HG02884 (cell line): ENCODE data around the gene GRIK3.

Experiments
- ATAC-seq: cut with Tn5 transposase; IDR thresholded peaks from one replicate; pipeline ENCODE4 v1.9.1; 2021; ENCODE audit warnings: mild to moderate bottlenecking, moderate library complexity; ENCODE audit not compliant: unreplicated experiment

The GRIK3 gene

DNA sequence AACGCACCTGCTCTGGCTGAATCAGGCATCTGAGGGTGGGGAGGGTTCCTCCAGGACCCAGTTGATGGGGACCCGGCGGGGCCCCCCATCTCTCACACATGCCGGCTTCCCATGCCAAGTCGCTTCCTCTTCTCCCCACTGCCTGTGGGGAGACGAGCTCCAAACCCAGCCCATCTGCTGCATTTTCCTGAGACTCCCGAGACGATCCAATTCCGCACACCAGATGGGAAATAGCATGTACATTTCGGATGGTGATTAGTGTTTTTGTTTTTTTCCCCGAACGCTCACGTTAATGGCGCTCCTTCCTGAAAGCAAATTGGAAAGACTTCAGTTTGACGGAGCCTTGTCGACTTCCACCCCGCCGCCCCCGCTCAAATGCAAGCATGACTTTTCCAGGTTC lies 13.2 kb upstream of the GRIK3 start:
- ATAC-seq = no peak

DNA sequence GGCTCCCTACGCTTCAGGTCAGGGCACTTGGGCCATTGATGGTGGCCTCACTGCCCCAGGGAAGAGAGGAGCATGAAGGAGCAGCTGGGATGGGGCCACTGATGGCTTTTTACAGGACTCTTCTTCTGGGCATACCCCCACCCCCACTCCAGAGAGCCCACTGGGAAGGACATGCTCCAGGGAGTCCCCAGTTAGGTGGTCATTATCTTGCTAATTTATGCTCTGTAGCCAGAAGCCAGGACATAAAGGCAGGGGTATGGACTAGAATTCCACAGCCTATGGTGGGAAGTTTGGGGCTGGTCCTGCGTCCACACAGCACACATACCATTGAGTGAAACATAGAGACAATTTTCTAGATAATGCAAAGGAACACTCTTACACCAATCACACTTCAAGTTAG lies 8.8 kb upstream of the GRIK3 start:
- ATAC-seq = no peak

DNA sequence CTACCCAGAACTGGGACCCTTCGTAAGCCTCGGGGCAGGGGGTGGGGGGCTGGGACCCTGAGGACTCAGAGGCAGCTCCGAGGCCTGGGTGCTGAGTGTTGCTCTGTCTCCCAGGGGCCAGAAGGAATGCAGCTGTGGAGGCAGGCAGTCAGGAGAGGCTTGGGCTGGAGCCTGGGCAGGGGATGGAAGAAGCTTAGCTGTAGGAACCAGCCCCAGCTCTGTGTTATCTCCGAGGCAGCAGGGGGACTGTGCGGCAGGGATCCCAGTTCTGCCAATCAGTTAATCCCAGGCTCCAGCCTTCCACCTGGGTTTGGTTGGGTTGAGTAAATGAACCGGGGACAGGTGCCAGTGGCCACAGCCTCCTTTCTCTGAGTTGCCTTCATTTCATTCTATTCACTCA lies 8.2 kb upstream of the GRIK3 start:
- no peak for ATAC-seq

DNA sequence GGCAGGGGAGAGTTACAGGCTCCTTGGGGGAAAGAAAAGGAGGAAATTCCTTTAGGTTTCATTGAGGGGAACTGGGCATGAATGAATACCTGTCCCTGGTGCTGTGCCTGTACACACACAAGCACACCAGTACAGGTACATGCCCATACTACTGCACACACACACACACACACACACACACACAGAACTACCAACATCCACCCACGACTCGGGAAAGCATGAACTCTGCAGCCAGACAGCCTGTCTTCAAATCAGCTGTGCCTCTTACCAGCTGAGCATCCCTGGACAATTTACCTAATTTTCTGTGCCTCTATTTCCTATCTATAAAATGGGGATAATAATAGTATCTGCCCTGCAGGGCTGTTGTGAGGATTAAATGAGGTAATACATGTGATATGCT lies 7.2 kb upstream of the GRIK3 start:
- ATAC-seq = no peak

DNA sequence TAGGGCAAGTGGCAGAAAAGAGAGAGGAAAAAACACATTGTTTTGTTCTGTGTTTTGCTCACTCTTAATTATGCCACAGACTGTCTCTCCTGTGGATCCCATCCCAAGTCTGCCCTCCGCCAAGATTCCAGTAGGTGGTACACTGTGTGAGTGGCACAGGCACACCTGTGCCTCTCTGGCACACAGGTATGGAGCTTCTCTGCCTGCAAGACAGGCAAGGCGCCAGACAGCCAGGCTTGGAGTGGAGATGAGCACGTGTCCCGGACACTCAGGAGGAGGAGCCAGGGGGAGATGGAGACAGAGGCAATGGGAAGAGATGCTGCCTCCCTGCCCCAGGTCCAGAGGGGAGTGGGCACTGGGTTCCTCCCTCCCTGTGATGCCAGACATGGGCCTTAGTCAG lies 6.5 kb upstream of the GRIK3 start:
- no peak for ATAC-seq

DNA sequence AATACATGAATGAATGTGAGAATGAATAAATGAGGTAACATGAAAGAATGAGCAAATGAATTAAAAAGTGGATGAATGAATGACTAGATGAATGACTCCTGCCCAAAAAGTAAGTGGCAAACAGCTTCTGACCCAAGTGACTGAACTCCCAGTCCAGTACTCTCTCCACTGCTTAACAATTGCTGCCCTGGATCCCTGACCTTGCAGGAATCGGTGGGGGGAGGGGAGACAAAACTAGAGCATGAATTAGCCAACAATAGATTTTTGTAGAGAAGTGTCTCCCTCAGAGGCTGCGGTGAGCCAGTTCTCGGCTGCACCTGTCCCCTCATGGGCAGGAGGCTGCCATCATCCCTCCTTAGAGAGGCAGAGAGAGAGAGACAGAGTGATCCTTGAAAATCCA lies 5.9 kb upstream of the GRIK3 start:
- ATAC-seq = no peak

DNA sequence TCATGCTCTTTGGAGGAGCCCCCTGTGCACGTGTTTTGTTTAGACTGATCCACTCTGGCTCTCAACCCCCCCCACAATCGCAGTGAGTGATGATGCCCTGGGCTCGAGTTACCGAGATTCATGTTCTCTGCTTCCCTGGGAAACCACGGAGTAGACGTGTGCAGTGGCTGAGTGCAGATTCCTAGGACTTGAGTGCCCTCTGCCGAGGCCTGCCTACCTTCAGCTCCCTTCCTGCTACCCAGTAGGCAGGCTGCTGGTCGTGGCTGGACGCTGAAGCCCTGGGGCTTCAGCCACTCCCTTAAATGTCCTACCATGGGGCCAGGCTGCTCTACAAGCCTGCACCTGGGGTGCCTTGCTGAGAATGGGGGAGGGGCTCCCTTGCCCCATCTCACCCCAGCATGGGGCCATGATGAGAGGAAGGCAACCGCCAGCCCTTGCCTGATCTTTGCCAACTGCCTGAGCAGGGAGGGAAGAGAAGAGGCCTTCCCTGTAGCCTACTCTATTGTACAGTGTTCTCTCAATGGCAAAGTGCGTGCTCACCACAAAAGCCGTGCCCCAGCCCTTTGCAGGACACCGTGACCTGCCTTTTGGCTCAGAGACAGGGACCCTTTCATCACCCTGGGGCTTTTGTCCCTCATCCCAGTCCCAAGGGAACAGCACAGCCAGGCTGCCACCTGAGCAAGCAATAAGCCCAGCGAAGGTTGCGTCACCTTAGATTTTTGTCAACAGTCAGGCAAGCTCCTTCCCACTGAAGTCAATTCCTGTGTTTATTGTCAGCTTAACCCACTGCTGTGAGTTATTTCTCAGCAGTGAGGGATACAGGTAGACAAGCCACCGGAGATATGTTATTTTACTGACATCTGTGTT lies 4.1 kb upstream of the GRIK3 start:
- no peak for ATAC-seq

DNA sequence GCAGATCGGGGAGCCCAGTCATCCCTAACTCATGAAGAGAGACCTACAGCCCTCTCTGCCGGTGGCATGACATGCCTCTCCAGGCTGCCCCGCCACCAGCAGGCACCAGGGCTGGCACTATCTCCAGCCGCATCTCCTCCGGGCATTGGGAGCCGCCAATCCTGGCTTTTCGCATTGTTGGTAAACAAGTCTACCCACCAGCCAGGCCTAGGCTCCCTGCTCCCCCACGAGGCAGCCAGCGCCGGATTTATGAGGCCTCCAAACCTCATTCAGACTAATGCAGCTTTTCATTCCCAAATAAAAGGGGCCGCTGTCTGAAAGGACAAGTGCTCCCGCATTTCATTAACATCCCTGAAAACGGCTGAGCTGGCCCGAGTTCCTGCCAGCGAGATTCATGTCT lies 3.4 kb upstream of the GRIK3 start:
- ATAC-seq = no peak

DNA sequence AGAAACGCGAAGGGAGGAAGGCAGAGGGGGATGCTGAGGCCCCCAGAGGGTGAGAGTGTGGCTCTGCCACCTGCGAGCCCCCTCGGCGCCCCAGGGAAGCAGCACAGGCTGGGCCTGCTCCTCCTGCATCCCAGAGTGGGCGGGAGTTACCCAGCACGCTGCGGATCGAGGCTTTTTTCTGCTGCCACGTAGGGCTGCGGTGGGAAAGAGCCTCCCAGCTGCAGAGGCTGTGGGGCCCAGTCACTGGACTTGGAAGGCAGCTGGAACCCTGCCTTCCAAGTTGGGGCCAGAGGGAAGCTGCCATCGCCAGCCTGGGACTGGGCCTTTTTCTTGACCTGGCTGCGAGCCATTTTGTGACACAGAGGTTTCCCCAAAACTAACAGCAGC lies 2.3 kb upstream of the GRIK3 start:
- ATAC-seq = no peak

DNA sequence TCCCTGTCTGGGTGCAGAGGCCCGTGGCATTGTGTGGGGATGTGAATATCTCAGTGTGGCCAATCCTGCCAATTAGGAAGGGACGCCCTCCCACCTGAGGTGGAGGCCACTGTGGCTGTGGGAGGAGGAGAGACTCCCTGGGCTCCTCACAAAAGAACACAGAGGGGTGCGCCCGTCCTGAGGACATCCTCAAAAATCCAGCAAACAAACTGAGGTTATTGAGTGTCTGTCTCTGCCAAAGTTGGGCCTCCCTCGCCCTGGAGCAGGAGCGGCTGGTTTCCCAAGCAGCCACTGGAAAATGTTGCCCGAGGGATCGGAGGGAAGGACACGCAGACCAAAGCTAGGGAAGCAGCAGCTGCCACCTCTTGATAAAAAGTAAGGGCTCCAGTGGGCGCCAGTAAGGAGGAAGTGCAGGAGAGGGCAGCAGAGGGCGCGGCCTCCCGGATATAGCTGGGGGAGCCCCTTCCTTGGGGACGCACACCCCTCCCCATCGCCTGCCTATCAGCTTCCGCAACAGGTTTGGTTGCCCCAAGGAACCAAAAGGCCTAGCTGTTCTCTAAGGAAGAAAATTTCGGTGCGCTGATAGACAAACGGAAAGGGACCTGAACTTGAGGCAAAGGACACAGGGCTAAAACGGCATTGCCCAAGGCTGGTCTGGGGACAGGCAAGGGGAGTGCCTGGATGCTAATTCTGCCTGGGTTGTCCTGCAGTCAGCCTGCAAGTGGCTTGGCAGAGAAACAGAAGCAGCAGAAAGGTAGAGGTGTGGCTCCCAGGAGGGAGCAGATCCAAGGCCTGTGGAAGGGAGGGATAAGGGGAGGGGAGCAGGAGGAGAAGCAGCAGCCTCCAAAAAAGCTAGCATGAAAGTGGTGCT lies 1.7 kb upstream of the GRIK3 start:
- ATAC-seq = no peak

DNA sequence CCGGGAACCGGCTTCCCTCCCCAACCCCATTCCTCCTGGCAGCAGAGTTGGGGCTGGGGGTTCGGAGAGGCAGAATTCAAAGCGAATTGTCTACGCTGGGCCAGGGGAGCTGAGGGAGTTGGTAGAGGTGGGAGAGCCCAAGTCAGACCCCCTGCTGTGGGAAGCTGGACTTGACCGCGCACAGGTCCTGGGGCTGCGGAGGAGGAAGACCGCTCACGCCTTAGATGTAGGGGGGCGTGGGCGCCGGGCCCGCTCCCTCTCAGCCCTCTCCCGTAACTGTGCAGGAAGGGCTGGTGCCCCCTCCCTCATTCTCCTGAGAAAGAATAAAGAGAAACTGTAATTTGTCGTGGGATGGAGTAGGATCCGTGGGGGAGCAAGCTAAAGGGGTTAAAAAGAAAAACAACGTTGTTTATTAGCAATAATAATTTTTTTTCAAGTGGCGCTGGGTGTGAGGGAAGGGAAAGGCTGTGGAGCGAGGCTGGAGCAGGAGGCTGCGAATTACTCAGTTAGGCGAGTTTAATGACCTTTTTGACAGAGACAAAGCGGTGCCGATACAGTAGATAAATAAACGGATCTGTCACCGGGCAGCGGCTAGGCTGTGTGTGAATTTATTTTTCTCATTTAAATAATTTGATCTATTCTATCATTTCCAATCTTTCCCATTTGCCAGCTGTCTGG lies 838 bp upstream of the GRIK3 start:
- no peak for ATAC-seq

DNA sequence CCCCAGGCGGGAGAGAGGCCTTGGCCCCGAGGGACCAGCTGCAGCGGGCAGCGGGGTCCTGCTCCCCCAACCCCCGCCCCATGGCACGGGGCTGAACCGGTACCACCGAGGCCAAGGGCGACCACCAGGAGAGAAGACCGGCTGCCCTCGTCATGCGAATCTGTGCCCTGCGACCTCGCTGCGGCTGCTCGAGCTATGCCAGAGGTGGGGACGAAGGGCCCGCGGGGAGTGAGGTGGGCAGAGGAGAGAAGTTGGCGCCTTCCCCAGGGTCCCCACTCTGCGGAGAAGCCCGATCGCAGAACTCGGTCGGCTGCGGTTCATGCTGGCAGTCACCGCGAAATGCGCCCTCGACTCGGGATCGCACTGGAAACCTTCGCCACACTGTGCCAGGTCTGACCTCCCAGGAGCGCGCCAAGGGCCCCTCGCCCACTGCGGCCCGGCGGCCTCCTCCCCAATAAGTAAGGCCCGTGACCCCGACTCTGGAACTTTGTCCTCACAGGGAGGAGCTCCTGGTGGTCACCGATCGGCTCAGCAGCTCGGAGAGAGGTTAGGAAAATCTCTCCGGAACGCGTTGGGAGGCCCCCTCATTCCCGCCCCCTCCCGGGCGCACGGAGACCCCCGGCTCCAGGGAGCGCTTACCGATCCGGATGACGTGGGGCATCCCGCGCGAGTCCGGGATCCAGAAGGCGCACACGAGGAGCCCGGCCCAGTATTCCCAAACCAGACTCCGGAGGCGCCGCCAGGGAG lies 787 bp downstream of the GRIK3 start:
- ATAC-seq = no peak

DNA sequence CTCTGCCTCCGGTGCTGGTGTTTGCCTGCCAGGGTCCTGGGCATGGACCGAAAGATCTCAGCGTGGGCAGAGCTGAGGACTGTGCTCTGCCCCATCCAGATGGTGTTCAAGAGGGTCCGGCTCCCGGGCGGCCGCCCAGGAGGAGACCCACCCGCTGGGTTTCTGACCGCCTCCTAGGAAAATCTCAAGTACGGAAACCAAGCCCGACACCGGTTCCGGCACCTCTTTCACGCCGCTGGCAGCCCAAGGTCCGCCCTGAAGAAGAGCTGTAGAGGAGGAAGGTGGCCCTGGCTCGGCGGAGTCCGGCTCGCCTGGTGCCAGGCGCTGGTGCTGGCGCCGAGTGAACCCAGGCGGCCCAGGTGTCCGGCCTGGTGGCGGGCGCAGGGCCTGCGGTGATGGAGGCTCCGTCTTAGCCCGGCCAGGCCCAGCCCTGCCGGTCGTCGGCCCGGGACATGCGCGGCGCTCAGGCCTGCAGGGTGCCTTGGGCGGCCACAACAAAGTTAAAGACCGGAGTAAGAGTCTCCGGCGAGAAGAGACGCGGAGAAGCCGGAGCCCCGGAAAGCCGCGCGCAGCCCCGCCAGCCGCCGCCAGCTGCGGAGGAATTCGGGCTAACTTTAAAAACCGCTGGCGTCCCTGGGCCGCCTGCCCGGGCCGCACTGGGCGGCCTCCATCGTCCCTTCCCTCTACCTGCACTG lies 1.5 kb downstream of the GRIK3 start:
- no peak for ATAC-seq

DNA sequence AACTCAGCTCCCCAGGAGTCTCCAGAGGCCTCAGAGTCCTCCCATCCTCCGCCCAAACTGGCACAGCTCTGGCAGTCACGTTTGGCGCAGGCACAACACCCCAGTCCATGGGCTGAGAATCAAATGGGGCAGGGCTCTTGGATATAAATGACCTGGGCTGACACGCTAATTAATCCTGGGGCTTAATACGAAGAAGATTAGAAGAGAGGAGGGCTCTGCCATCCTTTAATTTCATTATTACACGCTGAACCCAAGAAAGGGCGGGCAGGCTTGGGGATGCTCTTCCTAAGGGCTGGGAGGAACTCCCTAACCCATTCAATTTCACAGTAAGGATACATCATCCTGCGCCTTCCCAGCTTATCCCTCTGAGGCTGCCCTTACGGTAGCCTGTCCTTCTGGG lies 2.4 kb downstream of the GRIK3 start:
- no peak for ATAC-seq

DNA sequence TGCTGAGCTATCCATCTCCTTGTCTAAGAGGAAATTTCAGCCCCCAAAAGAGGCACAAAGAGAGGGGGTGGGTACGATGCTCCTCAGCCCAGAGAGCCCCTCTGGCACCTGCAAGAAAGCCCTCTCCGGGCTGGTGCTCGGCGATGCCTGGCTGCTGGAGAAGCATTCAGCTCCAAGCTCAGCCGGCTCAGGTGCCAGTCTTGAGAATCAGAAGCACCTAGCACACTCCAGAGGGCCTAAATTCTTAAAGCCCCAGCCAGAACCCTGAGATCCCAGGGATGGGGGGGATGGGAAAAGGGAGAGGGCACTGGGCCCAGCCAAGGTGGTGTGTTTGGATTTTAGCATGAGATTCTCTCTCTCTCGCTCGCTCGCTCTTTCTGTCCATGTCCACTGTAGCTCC lies 2.9 kb downstream of the GRIK3 start:
- ATAC-seq = no peak

DNA sequence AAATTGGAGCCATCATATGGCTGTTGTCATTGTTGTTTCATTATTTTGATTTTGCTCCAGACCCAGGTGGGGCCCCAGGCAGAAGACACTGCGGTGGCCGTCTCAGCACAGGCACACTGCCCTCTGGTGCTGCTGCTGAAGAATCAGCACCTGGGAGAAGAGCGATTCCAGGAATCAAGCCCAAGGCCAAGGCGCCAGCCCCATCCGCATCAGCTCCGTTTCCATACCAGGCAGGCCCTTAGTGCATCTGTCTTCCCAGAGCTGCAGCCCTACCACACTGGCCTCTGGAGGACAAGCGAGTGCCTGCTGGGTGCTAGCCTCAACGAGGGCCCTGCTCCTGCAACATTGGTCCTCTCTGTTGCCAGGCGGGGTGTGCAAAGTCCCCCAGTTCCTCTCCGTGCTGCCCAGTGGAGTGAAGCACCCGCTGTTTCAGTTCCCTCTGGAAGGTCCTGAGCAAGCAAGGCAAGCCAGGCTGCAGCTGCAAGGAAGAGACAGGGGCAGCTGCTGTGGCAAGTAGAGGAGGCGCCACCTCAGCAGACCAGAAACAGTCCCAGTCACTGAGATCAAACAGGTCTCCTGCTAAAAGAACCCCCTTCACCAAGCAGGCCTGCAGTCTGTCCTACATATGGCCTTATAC lies 5.2 kb downstream of the GRIK3 start:
- no peak for ATAC-seq

DNA sequence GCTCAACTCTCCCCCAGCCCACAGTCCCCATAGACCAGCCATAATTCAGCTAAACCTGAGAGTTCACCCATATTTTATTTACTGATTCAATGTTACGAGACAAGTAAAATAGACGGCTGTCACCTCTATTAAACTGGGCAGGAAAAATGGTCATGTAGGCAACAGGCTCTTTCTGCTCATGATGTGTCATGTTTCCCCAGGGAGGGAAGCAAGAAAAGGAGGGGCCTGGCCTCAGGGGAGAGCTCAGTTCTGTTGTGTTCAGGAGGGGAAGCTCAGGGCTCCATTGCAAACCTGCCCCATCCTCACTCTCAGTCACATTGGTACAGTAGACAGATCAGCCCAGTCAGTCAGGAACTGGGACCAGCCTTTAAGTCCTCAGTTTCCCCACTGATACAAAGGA lies 12.8 kb downstream of the GRIK3 start:
- ATAC-seq = no peak

DNA sequence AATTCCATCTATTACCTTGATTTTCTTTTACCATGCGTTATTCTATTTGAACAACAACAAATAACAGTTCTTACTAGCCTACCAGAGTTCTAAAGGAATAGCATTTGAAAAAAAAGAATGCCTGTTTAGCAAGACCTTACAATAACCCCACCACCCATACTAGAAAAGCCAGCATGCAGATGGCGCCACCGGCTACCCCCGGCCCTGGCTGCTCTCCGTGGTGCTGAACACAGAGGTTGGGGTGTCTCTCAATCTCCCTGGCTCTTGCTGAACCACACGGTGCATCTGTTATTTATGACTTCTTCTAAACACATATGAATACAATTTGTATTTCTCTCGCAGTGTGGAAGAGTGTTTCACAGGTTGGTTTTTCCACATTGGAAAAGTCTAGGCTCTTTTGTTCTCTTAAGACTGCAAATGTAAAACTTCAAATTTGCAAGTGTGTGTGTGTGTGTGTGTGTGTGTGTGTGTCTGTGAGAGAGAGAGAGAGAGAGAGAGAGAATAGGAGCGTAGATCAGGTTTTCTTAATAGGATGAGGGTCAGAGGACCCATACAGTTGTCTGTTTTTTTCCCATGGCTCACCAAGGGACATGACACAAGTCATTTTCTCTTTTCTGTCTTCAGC lies 13.6 kb downstream of the GRIK3 start:
- no peak for ATAC-seq

DNA sequence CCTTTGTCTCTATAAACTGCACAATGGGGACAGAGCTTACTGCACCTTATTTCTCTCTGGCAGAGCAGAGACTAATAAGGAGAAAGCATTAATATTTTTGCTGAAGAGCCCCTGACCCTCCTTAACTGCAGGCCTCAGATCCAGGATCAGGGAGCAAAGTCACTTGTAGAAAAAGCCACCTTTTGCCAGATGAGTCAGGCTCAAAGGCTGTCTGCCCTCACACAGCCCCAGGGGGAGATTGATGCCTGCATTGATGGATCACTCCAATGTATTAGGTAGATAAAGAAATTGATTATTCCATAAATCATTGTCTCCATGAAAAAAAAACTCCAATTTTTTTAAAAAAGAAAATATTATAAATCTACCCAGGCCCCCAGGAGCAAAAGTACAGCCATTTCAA lies 15.8 kb downstream of the GRIK3 start:
- no peak for ATAC-seq
